Keratinocyte (primary cell): Measurements from ENCODE around the gene COG6. TPM values are rescaled to one million over a fixed set of nuclear protein-coding genes. Genes with fewer than 3 reads are reported as not detected.
A peak's percentile ranks its signal among the peaks of the same experiment; 100 is the strongest.

Experiments used
- DNase-seq: peaks from one replicate; pipeline ENCODE4 v3.0.0-alpha.2; 2011; ENCODE audit warnings: low read depth, missing footprints, low spot score
- FAIRE-seq: peaks from 2 replicates; lab custom pipeline; 2011; peaks lifted over from hg19 to GRCh38; lab: Jason Lieb, UNC
- H2AFZ ChIP-seq: 2 replicates; pipeline ENCODE4 v1.6.0; 2012; ENCODE audit warnings: low read length, control low read depth, inconsistent platforms; ENCODE audit not compliant: control insufficient read depth
- H3K27ac ChIP-seq: 2 replicates; pipeline ENCODE4 v1.5.1; 2011; ENCODE audit warnings: low read length; ENCODE audit not compliant: control insufficient read depth, insufficient read depth
- H3K27me3 ChIP-seq: 3 replicates; pipeline ENCODE4 v1.6.0; 2011; ENCODE audit warnings: low read length; ENCODE audit not compliant: control insufficient read depth, insufficient read depth; ENCODE audit errors: extremely low read depth
- H3K36me3 ChIP-seq, 2 experiments: 2 replicates in 1 of 2; 3 replicates in 1 of 2; pipeline ENCODE4 v1.5.1; 2011; ENCODE audit warnings: low read length in 2 of 2, mild to moderate bottlenecking in 1 of 2; ENCODE audit not compliant: control insufficient read depth in 2 of 2, insufficient read depth in 2 of 2; ENCODE audit errors: extremely low read depth in 1 of 2
- H3K4me1 ChIP-seq: 3 replicates; pipeline ENCODE4 v1.5.1; 2011; ENCODE audit warnings: low read length; ENCODE audit not compliant: control insufficient read depth, insufficient read depth; ENCODE audit errors: extremely low read depth
- H3K4me2 ChIP-seq: 3 replicates; pipeline ENCODE4 v1.6.0; 2011; ENCODE audit warnings: low read depth, low read length; ENCODE audit not compliant: control insufficient read depth, insufficient read depth; ENCODE audit errors: extremely low read depth
- H3K4me3 ChIP-seq, 3 experiments: fragments of 200-600 bp in 1 of 3; sonication (generic) in 1 of 3; 2 replicates in 2 of 3; 3 replicates in 1 of 3; pipeline ENCODE4 v1.5.1; 2011 to 2016; ENCODE audit warnings: low read length in 3 of 3, mild to moderate bottlenecking in 3 of 3, control low read depth in 2 of 3, inconsistent platforms in 1 of 3, low read depth in 1 of 3, mixed read lengths in 1 of 3, mixed run types in 1 of 3, moderate library complexity in 1 of 3; ENCODE audit not compliant: control insufficient read depth in 2 of 3, insufficient read depth in 2 of 3; ENCODE audit errors: extremely low read depth in 1 of 3
- H3K79me2 ChIP-seq: 2 replicates; pipeline ENCODE4 v1.6.0; 2012; ENCODE audit warnings: low read length; ENCODE audit not compliant: control insufficient read depth, insufficient read depth
- H3K9ac ChIP-seq: 3 replicates; pipeline ENCODE4 v1.6.0; 2011; ENCODE audit warnings: low read length; ENCODE audit not compliant: control insufficient read depth, insufficient read depth; ENCODE audit errors: extremely low read depth
- H3K9me1 ChIP-seq: 3 replicates; pipeline ENCODE4 v1.6.0; 2011; ENCODE audit warnings: low read length; ENCODE audit not compliant: control insufficient read depth, insufficient read depth; ENCODE audit errors: extremely low read depth
- H3K9me3 ChIP-seq: 2 replicates; pipeline ENCODE4 v1.5.1; 2012; ENCODE audit warnings: low read depth, low read length; ENCODE audit not compliant: control insufficient read depth
- H4K20me1 ChIP-seq: 3 replicates; pipeline ENCODE4 v1.6.0; 2011; ENCODE audit warnings: low read length; ENCODE audit not compliant: control insufficient read depth, insufficient read depth; ENCODE audit errors: extremely low read depth
- CTCF ChIP-seq, 3 experiments: IDR thresholded peaks in 1 of 3; conservative IDR thresholded peaks in 1 of 3; optimal IDR thresholded peaks in 1 of 3; 2 replicates in 2 of 3; 3 replicates in 1 of 3; pipeline versions ENCODE3 to v1.5.1; 2011; ENCODE audit warnings: low read length in 3 of 3, mild to moderate bottlenecking in 3 of 3, moderate library complexity in 2 of 3, control low read depth in 1 of 3, inconsistent platforms in 1 of 3; ENCODE audit not compliant: insufficient read depth in 2 of 3; ENCODE audit errors: extremely low read depth in 1 of 3
- EZH2 ChIP-seq: IDR thresholded peaks from one replicate; pipeline ENCODE4 v1.6.1; 2012; ENCODE audit warnings: inconsistent platforms, mild to moderate bottlenecking, low read length, moderate library complexity
- dilution Hi-C: fragments of 300-500 bp; cut with MboI; formaldehyde crosslinking; loops from one replicate; pipeline ENCODE4 v1.7.0; 2020; ENCODE audit warnings: low sequenced_read_pairs; ENCODE audit not compliant: extremely low pct_ligation_motif_present
- polyA plus RNA-seq, 5 experiments: library from polyadenylated mRNA; depleted of rRNA in 3 of 5; stranded (reverse) in 3 of 5; stranded (forward) in 1 of 5; unstranded in 1 of 5; fragments of >200 nt; gene quantifications; 1 replicate in 1 of 5; 2 replicates in 3 of 5; 3 replicates in 1 of 5; pipeline versions ENCODE4 v1.2.1 to v1.2.3, GENCODE V29; 2011 to 2012; ENCODE audit warnings: missing spikeins in 2 of 5, low read depth in 1 of 5, low replicate concordance in 1 of 5

Gene COG6
- polyA plus RNA-seq, 1 donor (not counting 4 experiments of a cell fraction or from before 2014, with no cell fraction given), result 25.5 TPM

GRCh38 chr13:39779337-39780265 is 124.1 kb downstream of the COG6 start:
- H3K4me2 ChIP-seq, result no peak overlapping the region
- peaks cover 2% of the 10 kb centered on the region for H3K9me3 ChIP-seq
- no peaks in the 10 kb centered on the region for H3K27me3 ChIP-seq
- H3K9ac ChIP-seq, result no peak overlapping the region
- dilution Hi-C loops, result no loop called here
- H4K20me1 ChIP-seq, result no peaks in the 10 kb centered on the region
- no peaks in the 10 kb centered on the region for H3K36me3 ChIP-seq
- no peaks in the 10 kb centered on the region for H3K9me1 ChIP-seq
- H3K79me2 ChIP-seq, result no peaks in the 10 kb centered on the region
- TF ChIP-seq EZH2 (no peak), CTCF (optimal IDR thresholded peaks at IDR 0.05 in 1 of 3, IDR thresholded peaks at IDR 0.05 in 1 of 3, conservative IDR thresholded peaks at IDR 0.05 in 1 of 3; ENCODE audit: extremely low read depth in 1 of 3, insufficient read depth in 2 of 3, low read length in 3 of 3) (no peak)
- no peak overlapping the region for H2AFZ ChIP-seq
- FAIRE-seq (peak; percentile 39), DNase-seq (no peak)
- H3K4me1 ChIP-seq, result peaks cover 10% of the 10 kb centered on the region
- H3K27ac ChIP-seq, result no peak overlapping the region
- no peak overlapping the region for H3K4me3 ChIP-seq

- Histone ChIP-seq H3K4me3 (no peak overlapping the region), H3K27me3 (no peaks in the 10 kb centered on the region), H3K4me2 (no peak overlapping the region), H3K79me2 (no peaks in the 10 kb centered on the region), H3K9ac (no peak overlapping the region), H3K4me1 (peaks cover 10% of the 10 kb centered on the region), H3K27ac (no peak overlapping the region), H2AFZ (no peak overlapping the region), H3K36me3 (no peaks in the 10 kb centered on the region), H3K9me1 (no peaks in the 10 kb centered on the region), H4K20me1 (no peaks in the 10 kb centered on the region), H3K9me3 (peaks cover 2% of the 10 kb centered on the region)
- FAIRE-seq (no peak), DNase-seq (no peak)
- TF ChIP-seq EZH2, result no peak
- dilution Hi-C loops, result no loop called here
Measured at GRCh38 chr13:39780711-39781110, 125.2 kb downstream of the COG6 start.
